ENCODE measurements around the gene ATF4. TPM values are rescaled to one million over a fixed set of nuclear protein-coding genes. Genes with fewer than 3 reads are reported as not detected.

The ATF4 gene
- total and polyA plus RNA-seq, 2 of the 8 experiments (the other 6 are each of a cell fraction or from before 2014, with no cell fraction given), result 553 to 704 TPM

- H2BK15ac ChIP-seq (ENCODE audit: low read length), result 0 out of 2 replicates have a peak within 1 kb of the TSS, but pooled peaks have one; percentile 1
- H3K4ac ChIP-seq (replicated peaks; ENCODE audit: insufficient read length, low read depth, low read length), result peak within 1 kb of the TSS; percentile 72
- CTCF ChIA-PET (ENCODE audit: partially characterized antibody), result interaction anchor here (1.1 to 21.9 kb wide), 10 partner anchors 10 to 508 kb away, joined by 3 to 361 read pairs (median 4); partner anchors contain the start of genes ATF4 and MIEF1
- H3K36me3 ChIP-seq (ENCODE audit: control insufficient read depth in 2 of 4, insufficient read depth in 4 of 4, low read length in 3 of 4), result peaks cover 0 to 6% (median 1%) of the 10 kb centered on the region in 4 experiments; a peak in 4 of 8 replicates
- 2% methylated on average over 67 of the region's 67 CpGs; no CpG with 5 or more reads in 1 of the 2 experiments for WGBS, 2 experiments (ENCODE audit: extremely low coverage in 1 of 2, insufficient coverage in 1 of 2, insufficient read length in 1 of 2, insufficient replicate concordance in 2 of 2, low coverage in 1 of 2, low lambda C conversion rate in 2 of 2, missing lambda C conversion rate in 1 of 2)
- no peak within 1 kb of the TSS for H3K14ac ChIP-seq (ENCODE audit: insufficient read length)
- peak within 1 kb of the TSS; percentile 77; the same call in 1 of the 2 replicates for H2BK20ac ChIP-seq (ENCODE audit: low read length)
- peak; percentile 85 for FAIRE-seq
- H3K27me3 ChIP-seq (replicated peaks in 1 of 4; ENCODE audit: control insufficient read depth in 3 of 4, extremely low read depth in 1 of 4, insufficient read depth in 3 of 4, low read length in 3 of 4), result no peaks in the 10 kb centered on the region
- peak within 1 kb of the TSS; percentile 90 for H3K56ac ChIP-seq (replicated peaks; ENCODE audit: insufficient read length, low read depth, low read length)
- peaks cover 12 to 45% (median 25%) of the 10 kb centered on the region in 4 experiments for H3K4me1 ChIP-seq (replicated peaks in 1 of 4; ENCODE audit: control insufficient read depth in 3 of 4, insufficient read depth in 4 of 4, low read length in 3 of 4)
- H3K23me2 ChIP-seq (ENCODE audit: low read depth, low read length), result peaks cover 8% of the 10 kb centered on the region
- peak within 1 kb of the TSS; percentile 93; the same call in 1 of the 2 replicates for H4K8ac ChIP-seq (ENCODE audit: extremely low read depth, insufficient read depth, low read length)
- H3K79me1 ChIP-seq (ENCODE audit: low read depth, low read length), result peaks cover 3% of the 10 kb centered on the region; the same call in 1 of the 2 replicates
- peak within 1 kb of the TSS; percentile 73; the same call in 1 of the 2 replicates for H2BK5ac ChIP-seq (ENCODE audit: low read depth, low read length)
- peak within 1 kb of the TSS; percentile 67 for H3K27ac ChIP-seq (ENCODE audit: low read depth, low read length)
- H4K20me1 ChIP-seq (replicated peaks in 1 of 2; ENCODE audit: control insufficient read depth in 1 of 2, insufficient read depth in 2 of 2, low read length in 2 of 2), result peaks cover 7 to 29% of the 10 kb centered on the region in 2 experiments
- H2AFZ ChIP-seq (ENCODE audit: low read length), result peak within 1 kb of the TSS; percentile 43; the same call in 1 of the 2 replicates
- H3K4me3 ChIP-seq (ENCODE audit: extremely low read depth in 1 of 4, insufficient read depth in 2 of 4, low read depth in 3 of 4, low read length in 4 of 4), result peak within 1 kb of the TSS; percentile 73 to 97 (median 96)
- H3K4me2 ChIP-seq (ENCODE audit: insufficient read depth in 1 of 2, low read depth in 2 of 2, low read length in 2 of 2), result peak within 1 kb of the TSS; percentile 79 to 88
- H4K5ac ChIP-seq (ENCODE audit: insufficient read length, low read depth, low read length), result peak within 1 kb of the TSS; percentile 89
- no peak within 1 kb of the TSS for H3K23ac ChIP-seq (ENCODE audit: insufficient read length)
- DNase-seq (ENCODE audit: low read depth in 1 of 2, low spot score in 2 of 2), result peak; percentile 94 to 100
- H2BK120ac ChIP-seq (replicated peaks; ENCODE audit: low read depth, low read length), result no peak within 1 kb of the TSS
- H3K9ac ChIP-seq (replicated peaks in 1 of 4; ENCODE audit: extremely low read depth in 1 of 4, low read depth in 3 of 4, low read length in 3 of 4), result peak within 1 kb of the TSS; percentile 62 to 72 (median 70)
- H3K79me2 ChIP-seq (ENCODE audit: control insufficient read depth in 1 of 2, insufficient read depth in 2 of 2, low read length in 2 of 2), result peaks cover 0 to 14% of the 10 kb centered on the region in 2 experiments; a peak in 2 of 4 replicates
- peak within 1 kb of the TSS; percentile 44 for H4K91ac ChIP-seq (replicated peaks; ENCODE audit: insufficient read length, low read length)
- H3K9me3 ChIP-seq (ENCODE audit: insufficient read depth in 2 of 2, low read depth in 1 of 2, low read length in 1 of 2), result no peaks in the 10 kb centered on the region
- POLR2A ChIA-PET (ENCODE audit: partially characterized antibody), result interaction anchor here (0.9 to 8.9 kb wide), 5 partner anchors 10 to 213 kb away, joined by 3 to 72 read pairs (median 16); partner anchors contain the start of genes ATF4 and RPL3
- peak within 1 kb of the TSS; percentile 91 for H2BK12ac ChIP-seq (ENCODE audit: low read depth, low read length)
- peak within 1 kb of the TSS; percentile 93; the same call in 1 of the 2 replicates for H3K18ac ChIP-seq (ENCODE audit: extremely low read depth, low read length)
- H2AK5ac ChIP-seq (ENCODE audit: low read depth, low read length), result no peak within 1 kb of the TSS
- peak; percentile 64 for TF ChIP-seq CREB1 (IDR thresholded peaks at IDR 0.05)
Observed at GRCh38 chr22:39532215-39533073, 12.1 kb downstream of the ATF4 start, which contains the start of gene RPS19BP1. RPS19BP1 (minus strand) TSS chr22:39532748; CDS start chr22:39532738, 10 bp downstream.

All from H1 (cell line).